DOHH2 (cell line): ENCODE results near the gene SAFB.

Experiments used
- H3F3A ChIP-seq: fragments of 200-600 bp; sonication (generic), shearing (Covaris generic); 2 replicates; pipeline ENCODE4 v1.6.0; 2016; ENCODE audit warnings: antibody characterized with exemption, mild to moderate bottlenecking; ENCODE audit not compliant: control insufficient read depth, insufficient read depth
- H3K27ac ChIP-seq: fragments of 200-600 bp; sonication (generic); 2 replicates; pipeline ENCODE4 v1.5.1; 2014; ENCODE audit warnings: low read depth, mild to moderate bottlenecking, low read length, moderate library complexity
- H3K27me3 ChIP-seq: fragments of 200-600 bp; sonication (generic); 2 replicates; pipeline ENCODE4 v1.6.1; 2014; ENCODE audit warnings: mild to moderate bottlenecking, low read length, mixed read lengths; ENCODE audit not compliant: control insufficient read depth
- H3K36me3 ChIP-seq: fragments of 200-600 bp; sonication (generic); 2 replicates; pipeline ENCODE4 v1.6.1; 2014; ENCODE audit warnings: mild to moderate bottlenecking, low read length, moderate library complexity, mixed read lengths; ENCODE audit not compliant: control insufficient read depth
- H3K4me1 ChIP-seq: fragments of 200-600 bp; sonication (generic); 2 replicates; pipeline ENCODE4 v1.6.1; 2014; ENCODE audit warnings: mild to moderate bottlenecking, low read length, mixed read lengths; ENCODE audit not compliant: control insufficient read depth
- H3K4me2 ChIP-seq: fragments of 200-600 bp; sonication (generic); 2 replicates; pipeline ENCODE4 v1.6.0; 2014; ENCODE audit warnings: mild to moderate bottlenecking, low read length, moderate library complexity
- H3K4me3 ChIP-seq: fragments of 200-600 bp; sonication (generic); 2 replicates; pipeline ENCODE4 v1.5.1; 2014; ENCODE audit warnings: mild to moderate bottlenecking, low read length, mixed read lengths
- H3K79me2 ChIP-seq: fragments of 200-600 bp; sonication (generic); 2 replicates; pipeline ENCODE4 v1.6.1; 2014; ENCODE audit warnings: mild to moderate bottlenecking, low read length, mixed read lengths; ENCODE audit not compliant: control insufficient read depth
- H3K9me2 ChIP-seq: fragments of 200-600 bp; sonication (generic); replicated peaks from 2 replicates; pipeline ENCODE4 v1.6.1; 2014; ENCODE audit warnings: mild to moderate bottlenecking, low read length, mixed read lengths; ENCODE audit not compliant: control insufficient read depth
- H3K9me3 ChIP-seq: fragments of 200-600 bp; sonication (generic); 2 replicates; pipeline ENCODE4 v1.6.1; 2014; ENCODE audit warnings: antibody characterized with exemption, low read length, mixed read lengths; ENCODE audit not compliant: control insufficient read depth, insufficient read depth
- H4K20me1 ChIP-seq: fragments of 200-600 bp; sonication (generic); 2 replicates; pipeline ENCODE4 v1.6.0; 2014; ENCODE audit warnings: low read depth, mild to moderate bottlenecking, antibody characterized with exemption, low read length, moderate library complexity; ENCODE audit not compliant: control insufficient read depth, insufficient read depth
- CTCF ChIP-seq: fragments of 200-600 bp; sonication (generic); IDR thresholded peaks from one replicate; pipeline ENCODE4 v1.5.1; 2014; ENCODE audit warnings: antibody characterized with exemption, mild to moderate bottlenecking, low read depth, low read length; ENCODE audit not compliant: poor library complexity, severe bottlenecking
- EZH2phosphoT487 ChIP-seq: fragments of 200-600 bp; sonication (generic); IDR thresholded peaks from 2 replicates; pipeline ENCODE4 v1.6.1; 2017; ENCODE audit warnings: borderline replicate concordance, mild to moderate bottlenecking, antibody characterized with exemption, low read length, moderate library complexity, mixed read lengths

Gene SAFB

GRCh38 chr19:5593343-5594255 is 29.3 kb upstream of the SAFB start:
- Histone ChIP-seq H3K4me2 (no peak overlapping the region), H3K4me3 (no peak overlapping the region), H4K20me1 (no peaks in the 10 kb centered on the region; the same call in 1 of the 2 replicates), H3K79me2 (no peaks in the 10 kb centered on the region; the same call in 1 of the 2 replicates), H3F3A (no peaks in the 10 kb centered on the region), H3K27ac (no peak overlapping the region), H3K4me1 (no peaks in the 10 kb centered on the region), H3K9me2 (no peaks in the 10 kb centered on the region), H3K36me3 (peaks cover 97% of the 10 kb centered on the region), H3K9me3 (no peaks in the 10 kb centered on the region), H3K27me3 (no peaks in the 10 kb centered on the region)
- TF ChIP-seq EZH2phosphoT487 (no peak), CTCF (no peak)

DNA sequence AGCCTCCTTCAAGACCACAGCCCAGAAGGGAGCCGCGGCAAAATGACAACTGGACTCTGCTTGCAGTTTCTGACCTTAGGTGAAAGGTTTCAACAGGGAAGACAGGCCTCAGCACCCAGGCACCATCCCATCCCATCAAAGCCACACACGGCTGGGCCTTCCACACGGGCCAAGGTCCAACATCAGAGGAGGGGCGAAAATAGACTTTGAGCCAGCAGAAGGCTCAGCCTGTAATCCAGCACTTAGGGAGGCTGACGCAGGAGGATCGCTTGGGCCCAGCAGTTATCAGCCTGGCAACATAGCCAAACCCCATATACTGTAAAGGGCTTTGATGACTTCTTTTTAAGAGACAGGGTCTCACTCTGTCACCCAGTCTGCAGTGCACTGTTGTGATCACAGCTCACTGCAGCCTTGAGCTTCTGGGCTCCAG is 28.3 kb upstream of the SAFB start:
- no peaks in the 10 kb centered on the region for H3F3A ChIP-seq
- no peaks in the 10 kb centered on the region; the same call in 1 of the 2 replicates for H4K20me1 ChIP-seq
- peaks cover 2% of the 10 kb centered on the region; the same call in 1 of the 2 replicates for H3K79me2 ChIP-seq
- no peaks in the 10 kb centered on the region for H3K9me2 ChIP-seq
- H3K4me1 ChIP-seq, result no peaks in the 10 kb centered on the region
- peaks cover 97% of the 10 kb centered on the region for H3K36me3 ChIP-seq
- H3K9me3 ChIP-seq, result no peaks in the 10 kb centered on the region
- H3K27ac ChIP-seq, result no peak overlapping the region
- no peak for TF ChIP-seq CTCF
- no peak for TF ChIP-seq EZH2phosphoT487
- H3K4me2 ChIP-seq, result no peak overlapping the region
- H3K4me3 ChIP-seq, result no peak overlapping the region
- no peaks in the 10 kb centered on the region for H3K27me3 ChIP-seq

DNA sequence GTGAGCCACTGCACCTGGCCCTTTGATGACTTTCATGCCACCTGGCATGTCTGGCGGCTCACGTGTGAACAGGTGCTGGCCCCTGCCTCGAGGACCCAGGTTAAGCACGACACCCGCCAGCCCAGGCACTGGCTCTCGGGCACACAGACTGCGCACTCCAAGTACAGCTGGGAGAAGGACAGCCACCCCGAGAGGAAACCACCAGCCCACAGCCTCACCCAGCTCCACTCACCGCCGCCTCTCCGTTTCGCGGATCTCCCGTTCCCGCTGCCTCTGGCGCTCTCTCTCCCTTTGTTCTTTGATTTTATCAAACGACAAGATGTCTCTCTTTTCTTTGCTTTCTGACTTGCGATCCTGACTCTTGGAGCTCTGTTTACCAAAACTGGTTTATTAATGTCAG is 27.8 kb upstream of the SAFB start:
- Histone ChIP-seq H3F3A (no peaks in the 10 kb centered on the region), H3K4me3 (no peak overlapping the region), H3K9me2 (no peaks in the 10 kb centered on the region), H3K4me2 (no peak overlapping the region), H3K27ac (no peak overlapping the region), H3K9me3 (no peaks in the 10 kb centered on the region), H3K36me3 (peaks cover 97% of the 10 kb centered on the region), H3K4me1 (no peaks in the 10 kb centered on the region), H3K27me3 (no peaks in the 10 kb centered on the region), H3K79me2 (peaks cover 2% of the 10 kb centered on the region; the same call in 1 of the 2 replicates), H4K20me1 (no peaks in the 10 kb centered on the region; the same call in 1 of the 2 replicates)
- TF ChIP-seq EZH2phosphoT487 (no peak), CTCF (no peak)
